ENCODE results near the gene DRGX.

DRGX gene

DNA sequence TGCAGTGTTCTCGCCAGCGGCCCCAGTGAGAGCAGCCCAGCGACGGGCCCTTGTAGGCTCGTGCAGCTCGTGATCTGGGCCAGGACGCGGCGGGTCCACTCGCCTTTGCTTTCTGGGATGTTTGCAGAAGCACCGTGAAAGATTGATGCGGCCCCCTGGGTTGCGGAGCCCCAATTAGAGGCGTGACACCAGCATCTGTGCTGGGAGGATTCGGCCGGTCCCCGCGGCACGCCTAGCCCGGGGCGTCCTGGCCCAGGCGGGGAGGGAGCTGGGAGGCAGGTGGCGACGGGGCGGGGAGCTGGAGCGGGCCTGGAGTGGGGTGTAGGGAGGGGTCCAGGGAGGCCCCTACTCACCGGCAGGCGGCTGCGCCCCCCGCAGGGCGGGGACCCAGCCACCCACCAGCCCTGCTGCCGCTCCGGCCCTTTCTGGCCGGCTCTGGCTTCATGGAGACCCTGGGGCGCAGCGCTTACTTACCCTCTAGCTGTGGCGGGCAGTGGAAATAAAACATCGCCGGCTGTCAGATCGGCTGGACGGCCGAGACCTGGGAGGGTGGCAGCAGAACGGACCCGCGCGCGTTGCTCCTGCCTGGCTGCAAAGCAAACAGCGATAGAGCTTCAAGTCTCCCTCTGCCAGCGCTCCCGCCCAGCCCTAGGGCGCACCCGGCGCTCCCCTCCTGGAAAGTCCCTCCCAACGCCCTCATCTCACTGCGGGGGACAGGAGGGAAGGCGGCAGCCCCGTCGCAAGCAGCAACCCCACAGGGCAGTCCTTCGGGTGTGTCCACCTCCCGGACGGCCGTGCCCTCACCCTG is 752 bp downstream of the DRGX start:
- TF ChIP-seq, protein P1, sequence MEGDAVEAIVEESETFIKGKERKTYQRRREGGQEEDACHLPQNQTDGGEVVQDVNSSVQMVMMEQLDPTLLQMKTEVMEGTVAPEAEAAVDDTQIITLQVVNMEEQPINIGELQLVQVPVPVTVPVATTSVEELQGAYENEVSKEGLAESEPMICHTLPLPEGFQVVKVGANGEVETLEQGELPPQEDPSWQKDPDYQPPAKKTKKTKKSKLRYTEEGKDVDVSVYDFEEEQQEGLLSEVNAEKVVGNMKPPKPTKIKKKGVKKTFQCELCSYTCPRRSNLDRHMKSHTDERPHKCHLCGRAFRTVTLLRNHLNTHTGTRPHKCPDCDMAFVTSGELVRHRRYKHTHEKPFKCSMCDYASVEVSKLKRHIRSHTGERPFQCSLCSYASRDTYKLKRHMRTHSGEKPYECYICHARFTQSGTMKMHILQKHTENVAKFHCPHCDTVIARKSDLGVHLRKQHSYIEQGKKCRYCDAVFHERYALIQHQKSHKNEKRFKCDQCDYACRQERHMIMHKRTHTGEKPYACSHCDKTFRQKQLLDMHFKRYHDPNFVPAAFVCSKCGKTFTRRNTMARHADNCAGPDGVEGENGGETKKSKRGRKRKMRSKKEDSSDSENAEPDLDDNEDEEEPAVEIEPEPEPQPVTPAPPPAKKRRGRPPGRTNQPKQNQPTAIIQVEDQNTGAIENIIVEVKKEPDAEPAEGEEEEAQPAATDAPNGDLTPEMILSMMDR (IDR thresholded peaks at IDR 0.05; ENCODE audit: control extremely low read depth, extremely low read depth, low read depth, missing control alignments): no peak
- POLR2A ChIA-PET: no interaction called here
- DNase-seq (ENCODE audit: extremely low spot score): no peak
- CTCF ChIA-PET: interaction anchor here (1.3 kb wide), 1 partner anchor 12 kb away, joined by 4 read pairs; no protein-coding TSS in a partner anchor

DNA sequence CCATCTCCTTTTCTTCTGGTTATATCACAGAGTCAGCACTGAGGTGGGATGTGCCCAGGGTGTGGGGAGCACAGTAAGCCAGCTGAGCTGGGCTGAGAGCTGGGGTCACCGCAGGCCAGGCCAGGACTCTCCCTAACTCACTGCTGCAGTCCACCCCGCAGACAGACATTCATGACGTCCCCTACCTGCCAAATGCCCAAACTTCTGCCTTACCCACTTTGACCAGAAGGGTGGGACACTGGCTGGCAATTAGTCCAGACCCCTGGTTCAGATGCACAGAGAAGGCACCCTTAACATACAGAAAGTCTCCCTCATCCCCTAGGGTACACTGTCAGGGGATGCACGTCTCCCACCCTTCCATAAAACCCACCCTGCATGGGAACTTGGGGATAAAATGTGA is 2.1 kb downstream of the DRGX start:
- DNase-seq (ENCODE audit: extremely low spot score): no peak
- POLR2A ChIA-PET: no interaction called here
- TF ChIP-seq, protein P1 (IDR thresholded peaks at IDR 0.05; ENCODE audit: control extremely low read depth, extremely low read depth, low read depth, missing control alignments): no peak
- CTCF ChIA-PET: no interaction called here

DNA sequence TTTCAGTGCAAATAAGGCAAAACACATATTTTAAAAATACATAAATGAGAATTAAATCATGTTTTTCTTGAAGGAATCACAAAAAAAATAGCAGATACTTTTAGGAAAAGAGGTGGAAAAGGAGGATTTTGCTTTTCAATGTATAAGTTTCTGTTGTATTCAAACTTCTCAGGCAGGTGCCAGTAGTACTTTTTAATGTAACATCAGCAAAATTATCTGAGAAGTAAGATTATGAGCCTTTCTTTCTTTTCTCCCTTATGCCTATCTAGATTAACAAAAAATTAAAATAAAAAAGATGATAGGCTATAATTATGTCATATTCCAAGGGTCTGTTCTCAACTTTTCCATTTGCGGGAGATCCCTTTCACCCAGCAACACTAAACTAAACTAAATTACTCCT is 2.6 kb downstream of the DRGX start:
- no peak for DNase-seq (ENCODE audit: extremely low spot score)
- ChIA-PET CTCF (no interaction called here), POLR2A (no interaction called here)
- TF ChIP-seq, protein P1 (IDR thresholded peaks at IDR 0.05; ENCODE audit: control extremely low read depth, extremely low read depth, low read depth, missing control alignments): no peak

DNA sequence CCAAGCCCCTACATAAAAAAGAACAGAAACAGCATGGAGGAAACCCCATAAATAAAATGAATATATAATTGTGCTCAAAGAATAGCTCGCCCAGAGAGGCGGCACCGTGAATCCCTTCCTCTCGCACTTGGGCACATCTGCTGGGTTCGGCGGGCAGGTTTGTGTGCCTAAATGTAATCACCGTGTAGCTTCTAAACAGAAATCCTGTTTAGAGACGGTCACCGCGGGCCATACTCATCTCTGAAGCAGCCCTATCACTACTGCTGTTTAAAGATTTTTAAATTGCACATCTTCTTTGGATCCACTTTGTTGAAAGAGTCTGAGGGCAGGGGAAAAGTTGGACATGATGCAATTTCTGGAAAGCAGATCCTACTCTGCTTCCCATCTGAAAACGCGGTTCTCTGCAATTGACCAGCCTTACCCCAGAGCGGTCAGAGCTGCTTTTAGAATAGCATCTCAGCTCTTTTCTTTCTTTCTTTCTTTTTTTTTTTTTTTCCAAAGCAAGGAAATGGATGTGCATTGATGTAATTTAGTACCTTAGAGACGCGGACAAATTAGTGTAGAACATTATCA is 6.4 kb downstream of the DRGX start:
- CTCF ChIA-PET: interaction anchor here (3.6 kb wide), 1 partner anchor 18 kb away, joined by 13 read pairs; no protein-coding TSS in a partner anchor
- POLR2A ChIA-PET: no interaction called here
- DNase-seq (ENCODE audit: extremely low spot score): no peak
- TF ChIP-seq, protein P1 (IDR thresholded peaks at IDR 0.05; ENCODE audit: control extremely low read depth, extremely low read depth, low read depth, missing control alignments): no peak

DNA sequence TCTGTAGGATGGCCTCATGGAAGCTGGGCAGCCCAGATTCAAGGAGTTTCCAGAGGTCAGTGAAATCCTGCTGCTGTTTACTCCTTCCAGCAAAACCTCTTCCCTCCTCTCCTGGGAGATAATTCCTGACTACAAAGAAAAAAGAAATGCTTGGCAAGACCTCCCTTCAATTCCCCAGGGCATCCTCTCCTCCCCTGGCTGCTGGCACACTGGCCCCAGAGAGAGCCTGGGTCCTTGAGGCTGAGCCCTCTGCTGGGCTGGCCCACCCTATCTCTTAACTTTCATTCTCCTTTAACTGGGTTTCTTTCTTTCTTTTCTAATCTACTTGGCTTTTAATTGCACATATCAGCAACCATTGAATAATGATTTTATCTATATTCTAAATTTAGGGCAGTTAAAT is 7.7 kb downstream of the DRGX start:
- DNase-seq (ENCODE audit: extremely low spot score): no peak
- CTCF ChIA-PET: no interaction called here
- TF ChIP-seq, protein P1 (IDR thresholded peaks at IDR 0.05; ENCODE audit: control extremely low read depth, extremely low read depth, low read depth, missing control alignments): no peak
- POLR2A ChIA-PET: no interaction called here

DNA sequence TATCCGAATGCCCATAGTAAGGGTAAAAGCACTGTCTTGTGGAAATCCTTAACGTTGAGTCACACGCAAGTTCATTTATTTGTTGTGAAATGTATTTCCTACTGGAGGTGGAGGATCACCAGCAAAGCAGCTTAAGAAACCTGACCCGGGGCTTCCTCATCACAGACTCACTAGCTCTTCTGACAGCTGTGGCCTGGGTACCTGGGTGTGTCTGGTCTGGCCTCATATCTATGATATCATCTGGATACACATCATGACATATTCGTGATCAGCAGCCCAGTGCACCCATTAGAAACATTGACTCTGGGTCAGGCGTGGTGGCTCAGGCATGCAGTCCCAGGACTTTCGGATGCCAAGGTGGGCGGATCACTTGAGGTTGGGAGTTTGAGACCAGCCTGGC is 8.8 kb downstream of the DRGX start:
- no peak for DNase-seq (ENCODE audit: extremely low spot score)
- ChIA-PET POLR2A (no interaction called here), CTCF (interaction anchor here (1.0 kb wide), 1 partner anchor 10 kb away, joined by 3 read pairs; no protein-coding TSS in a partner anchor)

More for the DNA sequence above, 8.8 kb downstream of the DRGX start:
- TF ChIP-seq, protein P1 (IDR thresholded peaks at IDR 0.05; ENCODE audit: control extremely low read depth, extremely low read depth, low read depth, missing control alignments): no peak

Measured in GM10248 (cell line).